ENCODE data around the gene CELF1. TPM values are rescaled to one million over a fixed set of nuclear protein-coding genes. Genes with fewer than 3 reads are reported as not detected.
A peak's percentile ranks its signal among the peaks of the same experiment; 100 is the strongest.
"Not testable (repeated sequence)": the region's sequence is repeated elsewhere in the genome, so short reads cannot be mapped to it uniquely, and the experiment has no call there.

The CELF1 gene
- total RNA-seq, 1 donor from 2014 or later = 127 TPM

GRCh38 chr11:47577460-47578041, 24.6 kb upstream of the CELF1 start:
- DNase-seq (ENCODE audit: low spot score) = no peak

DNA sequence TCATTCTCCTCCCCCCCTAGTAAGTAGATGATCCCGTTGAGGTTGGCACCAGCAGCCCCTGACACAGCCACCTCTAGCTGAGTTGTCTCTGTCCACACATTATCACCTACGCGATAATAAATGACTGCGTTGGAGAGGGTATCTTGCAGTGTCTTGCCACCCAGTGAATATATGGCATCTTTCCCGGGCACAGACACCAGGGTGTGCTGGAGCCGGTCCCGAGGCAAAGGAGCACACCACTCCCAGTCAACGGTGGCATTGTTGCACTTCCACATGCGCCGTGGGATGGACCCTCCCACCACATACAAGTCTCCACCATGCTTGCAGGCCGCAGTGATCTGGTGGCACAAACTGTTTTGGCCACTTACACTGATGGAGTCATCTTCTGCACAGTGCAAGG, 20.4 kb upstream of the CELF1 start:
- no peak for DNase-seq (ENCODE audit: low spot score)

GRCh38 chr11:47572715-47573255, 19.9 kb upstream of the CELF1 start:
- no peak for DNase-seq (ENCODE audit: low spot score)

GRCh38 chr11:47571895-47572294, 19.0 kb upstream of the CELF1 start:
- no peak for DNase-seq (ENCODE audit: low spot score)

DNA sequence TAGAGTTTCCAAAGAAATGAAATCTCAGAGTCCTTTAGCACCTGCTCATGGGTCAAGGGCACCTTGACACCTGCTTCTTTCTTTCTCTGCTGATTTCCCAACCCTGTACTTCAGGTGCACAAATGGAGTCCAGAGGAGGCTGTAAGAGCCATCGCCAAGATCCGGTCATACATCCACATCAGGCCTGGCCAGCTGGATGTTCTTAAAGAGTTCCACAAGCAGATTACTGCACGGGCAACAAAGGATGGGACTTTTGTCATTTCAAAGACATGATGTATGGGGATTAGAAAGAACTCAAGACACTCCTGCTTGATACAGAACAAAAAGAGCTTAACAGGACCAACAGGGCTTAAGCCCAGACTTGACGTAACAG, 18.4 kb upstream of the CELF1 start:
- no peak for DNase-seq (ENCODE audit: low spot score)

DNA sequence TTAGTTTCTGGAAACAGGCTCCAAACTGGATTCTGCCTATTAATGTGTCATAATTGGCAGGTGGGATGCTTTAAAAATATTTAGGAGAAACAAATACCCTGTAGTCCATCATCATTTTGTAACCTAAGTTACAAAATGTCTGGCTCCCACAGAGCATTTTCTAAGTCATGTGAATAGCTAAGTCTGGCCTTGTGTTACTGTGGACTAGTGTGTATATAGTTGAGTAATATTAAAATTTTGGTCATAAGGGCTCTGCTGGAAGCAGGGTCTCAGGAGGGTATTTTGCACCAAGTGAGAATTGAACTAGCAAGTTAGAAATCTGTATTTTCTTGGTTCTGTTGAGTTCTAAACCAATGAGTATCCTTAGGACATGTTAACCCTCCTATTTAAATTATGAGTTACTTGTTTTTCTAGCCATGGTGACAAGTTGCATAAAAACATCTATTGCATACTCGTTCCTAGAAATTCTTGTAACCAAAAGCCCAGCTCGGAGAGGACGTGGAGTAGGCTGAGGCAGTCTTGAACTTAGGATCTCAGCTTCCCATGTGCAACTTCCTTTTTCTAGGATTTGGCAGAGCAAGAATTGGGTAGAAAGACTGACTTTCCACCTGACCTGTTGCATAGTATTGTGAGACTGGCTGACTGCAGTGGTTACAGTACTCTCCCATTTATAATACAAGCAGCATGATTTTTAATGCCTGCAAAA, 17.9 kb upstream of the CELF1 start:
- DNase-seq (ENCODE audit: low spot score) = no peak

DNA sequence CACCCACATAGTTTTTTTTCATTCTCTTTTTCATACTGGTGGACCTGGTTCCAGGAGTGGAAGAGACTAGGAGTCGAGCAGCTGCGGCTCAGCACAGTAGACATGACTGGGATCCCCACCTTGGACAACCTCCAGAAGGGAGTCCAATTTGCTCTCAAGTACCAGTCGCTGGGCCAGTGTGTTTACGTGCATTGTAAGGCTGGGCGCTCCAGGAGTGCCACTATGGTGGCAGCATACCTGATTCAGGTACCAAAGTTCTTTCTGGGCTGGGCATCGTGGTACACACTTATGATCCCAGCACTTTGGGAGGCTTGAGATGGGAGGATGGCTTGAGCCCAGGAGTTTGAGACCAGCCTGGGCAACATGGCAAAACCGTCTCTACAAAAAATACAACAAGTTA, 16.7 kb upstream of the CELF1 start:
- no peak for DNase-seq (ENCODE audit: low spot score)

DNA sequence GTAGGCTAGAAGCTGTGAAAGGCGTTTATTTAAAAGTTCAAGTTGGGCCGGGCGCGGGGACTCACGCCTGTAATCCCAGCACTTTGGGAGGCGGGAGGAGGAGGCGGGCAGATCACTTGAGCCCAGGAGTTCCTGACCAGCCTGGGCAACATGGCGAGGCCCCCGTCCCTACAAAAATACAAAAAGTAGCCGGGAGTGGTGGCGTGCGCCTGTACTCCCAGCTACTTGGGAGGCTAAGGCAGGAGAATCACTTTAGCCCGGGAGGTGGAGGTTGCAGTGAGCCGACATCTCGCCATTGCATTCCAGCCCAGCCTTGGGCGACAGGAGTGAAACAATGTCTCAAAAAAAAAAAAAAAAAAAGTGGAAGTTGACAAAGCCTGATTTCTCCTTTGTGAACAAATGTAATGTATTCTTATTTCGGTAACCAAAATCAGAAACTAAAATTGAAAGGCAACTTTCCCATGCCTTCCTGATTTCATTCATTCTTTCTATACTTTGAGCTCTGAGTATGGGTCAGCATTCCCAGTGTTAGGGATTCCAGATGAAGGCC, 13.3 kb upstream of the CELF1 start:
- DNase-seq (ENCODE audit: low spot score) = peak; percentile 82

- DNase-seq (ENCODE audit: low spot score) = peak; percentile 90
These were observed 12.6 kb upstream of the CELF1 start, which contains the start of gene PTPMT1 for GRCh38 chr11:47565340-47566148. Gene PTPMT1 (plus strand): TSS chr11:47565599. CDS start chr11:47565623, 24 bp downstream.

DNA sequence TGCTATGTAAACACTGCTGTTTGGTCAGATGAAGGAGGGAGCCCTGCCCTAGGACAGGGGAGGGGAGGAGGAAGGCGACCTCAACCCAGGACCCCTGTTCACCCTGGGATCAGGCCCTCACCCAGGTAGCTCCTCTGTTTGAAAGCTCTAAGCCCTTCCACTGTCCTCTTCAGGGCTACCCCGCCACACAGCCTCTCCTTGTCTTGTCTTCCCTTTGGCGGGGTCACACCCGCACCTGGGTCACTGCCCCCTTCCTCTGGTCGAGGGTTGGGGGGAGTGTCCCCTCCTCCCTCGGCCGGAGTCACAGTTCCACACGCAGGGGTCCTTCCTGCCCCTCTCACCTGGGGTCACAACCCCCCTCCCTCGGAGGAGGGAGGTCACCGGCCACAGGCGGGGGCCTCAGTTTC, 12.0 kb upstream of the CELF1 start:
- no peak for DNase-seq (ENCODE audit: low spot score)

DNA sequence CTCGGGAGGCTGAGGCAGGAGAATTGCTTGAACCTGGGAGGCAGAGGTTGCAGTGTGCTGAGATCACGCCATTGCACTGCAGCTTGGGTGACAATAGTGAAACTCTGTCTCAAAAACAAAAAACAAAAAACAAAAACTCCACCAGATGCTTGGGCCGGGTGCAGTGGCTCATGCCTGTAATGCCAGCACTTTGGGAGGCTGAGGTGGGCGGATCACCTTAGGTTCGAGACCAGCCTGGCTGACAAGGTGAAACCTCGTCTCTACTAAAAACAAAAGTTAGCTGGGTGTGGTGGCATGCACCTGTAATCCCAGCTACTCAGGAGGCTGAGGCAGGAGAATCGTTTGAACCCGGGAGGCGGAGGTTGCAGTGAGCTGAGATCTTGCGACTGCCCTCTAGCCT, 11.4 kb upstream of the CELF1 start:
- peak; percentile 33 for DNase-seq (ENCODE audit: low spot score)

- not testable (repeated sequence) for DNase-seq (ENCODE audit: low spot score)
These were observed 9.5 kb upstream of the CELF1 start for GRCh38 chr11:47562393-47562792.

GRCh38 chr11:47560426-47560825, 7.5 kb upstream of the CELF1 start:
- DNase-seq (ENCODE audit: low spot score) = no peak

- DNase-seq (ENCODE audit: low spot score) = no peak
These were observed 5.8 kb upstream of the CELF1 start for GRCh38 chr11:47558695-47559094.

DNA sequence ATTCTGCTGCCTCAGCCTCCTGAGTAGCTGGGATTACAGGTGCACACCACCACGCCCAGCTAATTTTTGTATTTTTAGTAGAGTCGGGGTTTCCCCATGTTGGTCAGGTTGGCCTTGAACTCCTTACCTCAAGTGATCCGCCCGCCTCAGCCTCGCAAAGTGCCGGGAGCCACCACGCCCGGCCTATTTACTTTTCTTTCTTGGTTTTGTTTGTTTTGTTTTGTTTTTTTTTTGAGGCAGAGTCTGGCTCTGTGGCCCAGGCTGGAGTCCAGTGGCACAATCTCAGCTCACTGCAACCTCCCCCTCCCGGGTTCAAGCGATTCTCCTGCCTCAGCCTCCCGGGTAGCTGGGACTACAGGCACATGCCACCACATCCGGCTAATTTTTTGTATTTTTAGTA, 4.1 kb upstream of the CELF1 start:
- DNase-seq (ENCODE audit: low spot score) = not testable (repeated sequence)

DNA sequence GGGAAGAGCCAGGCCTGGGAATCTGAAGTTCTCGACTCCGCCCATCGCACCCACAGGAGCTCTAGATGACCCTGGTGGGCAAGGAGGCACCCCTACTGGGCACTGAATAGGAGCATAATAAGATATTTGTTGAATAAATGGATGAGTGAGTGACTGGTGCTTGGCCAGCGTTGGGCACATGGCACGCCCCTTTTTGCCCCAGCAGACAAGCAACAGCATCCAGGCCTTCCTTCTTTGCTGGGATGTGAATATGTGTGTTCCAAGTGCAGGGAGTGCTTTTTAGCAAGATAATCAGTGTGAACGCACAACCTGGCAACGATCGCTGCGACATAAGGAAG, 443 bp upstream of the CELF1 start:
- no peak for DNase-seq (ENCODE audit: low spot score)

DNA sequence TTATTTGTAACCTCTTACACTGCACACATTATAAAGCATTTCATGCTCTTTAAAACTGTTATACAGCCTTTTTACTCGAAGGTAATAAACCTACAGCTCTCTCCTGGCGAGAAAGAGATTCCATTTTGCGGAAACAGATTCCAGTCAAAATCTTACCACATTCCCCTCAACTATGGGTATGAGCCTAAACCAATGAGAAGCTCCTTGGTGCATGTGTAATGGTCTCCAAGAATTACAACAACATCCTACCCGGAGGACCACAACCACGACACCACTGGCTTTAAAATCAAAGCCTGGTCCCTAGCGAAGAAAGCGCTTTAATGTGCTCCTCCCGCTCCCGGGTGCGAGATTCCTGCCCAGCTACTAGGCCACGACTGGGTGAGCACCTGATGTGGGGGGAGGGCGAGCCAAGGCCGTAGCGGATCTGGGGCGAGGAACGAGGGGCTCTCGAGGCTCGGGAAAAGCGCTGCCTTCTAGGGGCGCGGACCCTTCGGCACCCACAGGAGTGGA, 821 bp downstream of the CELF1 start:
- DNase-seq (ENCODE audit: low spot score) = no peak

DNA sequence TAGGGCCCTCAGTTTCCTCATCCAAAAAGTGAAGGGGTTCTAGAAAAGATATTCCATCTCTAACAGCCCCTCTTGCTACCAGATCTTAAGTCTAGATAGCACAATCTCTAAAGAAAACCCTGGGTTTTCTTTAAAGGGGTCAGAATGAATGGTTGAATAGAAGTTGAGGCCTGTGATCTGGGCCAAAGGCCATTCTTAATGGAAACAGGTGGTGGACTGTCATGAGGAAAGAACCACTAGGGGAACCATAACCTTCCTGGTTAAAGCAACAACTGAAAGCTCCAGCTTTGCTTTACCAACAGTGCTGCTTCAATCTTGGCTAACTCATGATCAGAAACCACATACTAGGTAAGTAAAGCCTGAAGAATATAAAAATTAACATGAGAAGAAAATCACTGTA, 1.8 kb downstream of the CELF1 start:
- DNase-seq (ENCODE audit: low spot score) = no peak

GRCh38 chr11:47550288-47551047, 2.5 kb downstream of the CELF1 start:
- peak; percentile 14 for DNase-seq (ENCODE audit: low spot score)

DNA sequence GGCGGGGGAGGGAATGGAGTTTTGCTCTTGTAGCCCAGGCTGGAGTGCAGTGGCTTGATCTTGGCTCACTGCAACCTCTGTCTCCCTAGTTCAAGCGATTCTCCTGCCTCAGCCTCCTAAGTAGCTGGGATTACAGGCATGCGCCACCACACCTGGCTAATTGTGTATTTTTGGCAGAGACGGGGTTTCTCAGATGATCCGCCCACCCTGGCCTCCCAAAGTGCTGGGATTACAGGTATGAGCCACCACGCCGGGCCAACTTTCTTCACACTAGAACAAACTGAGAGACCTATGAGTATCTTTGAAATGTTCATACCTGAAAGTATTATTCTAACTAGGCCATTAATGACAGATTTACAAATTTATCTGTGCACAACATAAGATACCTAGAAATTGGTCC, 6.7 kb downstream of the CELF1 start:
- peak; percentile 43 for DNase-seq (ENCODE audit: low spot score)

DNA sequence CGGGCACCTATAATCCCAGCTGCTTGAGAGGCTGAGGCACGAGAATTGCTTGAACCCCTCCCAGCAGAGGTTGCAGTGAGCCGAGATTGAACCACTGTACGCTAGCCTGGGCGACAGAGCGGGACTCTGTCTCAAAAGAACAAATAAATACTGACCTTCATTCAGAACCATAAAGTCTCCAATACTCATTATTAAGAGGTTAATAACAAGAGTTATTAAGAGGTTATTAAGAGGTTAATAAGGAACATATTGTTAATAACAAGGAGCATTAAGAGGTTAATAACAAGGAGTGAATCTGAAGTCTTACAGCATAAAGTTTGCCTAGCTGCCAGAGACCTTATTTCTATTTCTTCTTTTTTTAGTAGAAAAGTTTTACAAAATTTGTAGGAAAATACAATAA, 7.6 kb downstream of the CELF1 start:
- peak; percentile 28 for DNase-seq (ENCODE audit: low spot score)

Data from mesenteric fat pad (tissue), 1 donor.